Left renal pelvis (tissue), 4 donors: ENCODE data around the gene CSTPP1. TPM values are rescaled to one million over a fixed set of nuclear protein-coding genes. Genes with fewer than 3 reads are reported as not detected.
"Not testable (repeated sequence)": the region's sequence is repeated elsewhere in the genome, so short reads cannot be mapped to it uniquely, and the experiment has no call there.

Experiments
- DNase-seq, 4 donors: peaks; one replicate each; pipeline ENCODE4 v3.0.0-alpha.2; 2013; ENCODE audit warnings: low read depth in 4 of 4, low spot score in 3 of 4
- polyA plus RNA-seq, 4 donors: library from polyadenylated mRNA; unstranded; fragments of 120-200 nt; gene quantifications; one replicate each; pipeline ENCODE4 v1.2.1, GENCODE V29; 2013; ENCODE audit not compliant: insufficient read length in 4 of 4

Gene CSTPP1
- polyA plus RNA-seq, 4 donors: 32.5 to 61.5 (median 55.1) TPM

DNA sequence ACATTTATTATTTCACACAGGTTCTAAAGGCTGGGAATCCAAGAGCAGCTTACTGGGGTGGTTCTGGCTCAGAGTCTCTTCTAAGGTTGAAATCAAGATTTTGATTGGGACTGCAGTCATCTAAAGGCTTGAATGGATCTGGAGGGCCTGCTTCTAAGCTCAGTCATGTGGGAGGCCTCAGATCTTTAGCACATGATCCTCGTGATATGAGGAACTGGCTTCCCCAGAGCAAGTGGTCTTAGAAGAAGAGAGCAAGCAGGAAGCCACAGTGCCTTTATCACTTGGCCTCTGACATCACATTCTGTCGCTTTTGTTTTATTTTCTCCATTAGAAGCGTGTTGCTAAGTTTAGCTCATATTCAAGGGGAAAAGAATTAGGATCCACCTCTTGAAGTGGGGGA lies 151.2 kb downstream of the CSTPP1 start:
- no peak for DNase-seq

GRCh38 chr11:47093541-47093940 lies 157.0 kb downstream of the CSTPP1 start:
- no peak for DNase-seq

- not testable (repeated sequence) for DNase-seq
These were observed 160.3 kb downstream of the CSTPP1 start for GRCh38 chr11:47096871-47097270.

DNA sequence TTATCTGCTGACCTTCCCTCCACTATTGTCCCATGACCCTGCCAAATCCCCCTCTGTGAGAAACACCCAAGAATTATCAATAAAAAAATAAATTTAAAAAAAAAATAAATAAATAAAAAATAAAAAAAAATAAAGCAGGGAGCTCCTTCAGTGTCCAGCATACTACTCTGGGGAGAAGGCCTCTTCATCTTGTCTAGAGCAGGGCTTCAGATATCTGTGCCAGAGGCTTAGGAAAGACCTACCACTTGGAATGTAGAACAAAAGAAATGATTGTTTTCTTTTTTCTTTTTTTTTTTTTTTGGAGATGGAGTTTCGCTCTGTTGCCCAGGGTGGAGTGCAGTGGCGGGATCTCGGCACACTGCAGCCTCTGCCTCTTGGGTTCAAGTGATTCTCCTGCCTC lies 161.7 kb downstream of the CSTPP1 start:
- DNase-seq: not testable (repeated sequence)

DNA sequence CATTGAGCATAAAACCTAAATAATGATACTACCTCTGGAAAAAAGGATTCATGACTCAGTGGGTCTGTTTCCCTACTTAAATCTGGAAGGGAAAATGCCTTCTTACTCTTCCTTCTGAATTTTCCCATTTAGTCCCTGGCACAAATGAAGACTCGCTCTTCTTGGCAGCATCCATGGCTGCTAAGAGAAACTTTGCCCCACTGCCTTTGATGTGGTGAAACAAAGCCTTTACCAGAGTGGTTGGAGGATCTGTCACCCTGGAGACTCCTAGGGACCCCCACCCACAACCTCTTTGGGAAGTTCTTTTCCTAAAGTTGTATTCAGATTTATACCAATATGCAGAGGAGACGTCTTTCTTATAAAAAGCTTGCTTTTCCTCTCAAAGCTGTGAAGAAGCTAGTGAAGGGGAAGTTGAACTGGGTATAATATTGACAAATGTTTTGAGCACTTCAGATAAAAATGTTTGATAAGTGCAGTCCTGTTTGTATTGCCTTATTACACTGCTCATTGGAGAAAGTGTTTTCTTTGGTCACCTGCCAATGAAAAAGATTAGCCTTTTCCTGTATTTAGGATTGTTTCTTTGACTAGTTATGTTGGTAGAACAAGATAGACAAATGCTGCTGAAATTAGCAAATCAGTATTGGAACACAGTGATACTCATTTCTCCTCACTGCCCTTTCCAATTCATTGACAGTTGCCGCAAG lies 162.8 kb downstream of the CSTPP1 start:
- no peak for DNase-seq

- DNase-seq: no peak
These were observed 163.4 kb downstream of the CSTPP1 start for GRCh38 chr11:47099918-47100315.

- DNase-seq: no peak
These were observed 164.8 kb downstream of the CSTPP1 start for GRCh38 chr11:47101406-47101805.

DNA sequence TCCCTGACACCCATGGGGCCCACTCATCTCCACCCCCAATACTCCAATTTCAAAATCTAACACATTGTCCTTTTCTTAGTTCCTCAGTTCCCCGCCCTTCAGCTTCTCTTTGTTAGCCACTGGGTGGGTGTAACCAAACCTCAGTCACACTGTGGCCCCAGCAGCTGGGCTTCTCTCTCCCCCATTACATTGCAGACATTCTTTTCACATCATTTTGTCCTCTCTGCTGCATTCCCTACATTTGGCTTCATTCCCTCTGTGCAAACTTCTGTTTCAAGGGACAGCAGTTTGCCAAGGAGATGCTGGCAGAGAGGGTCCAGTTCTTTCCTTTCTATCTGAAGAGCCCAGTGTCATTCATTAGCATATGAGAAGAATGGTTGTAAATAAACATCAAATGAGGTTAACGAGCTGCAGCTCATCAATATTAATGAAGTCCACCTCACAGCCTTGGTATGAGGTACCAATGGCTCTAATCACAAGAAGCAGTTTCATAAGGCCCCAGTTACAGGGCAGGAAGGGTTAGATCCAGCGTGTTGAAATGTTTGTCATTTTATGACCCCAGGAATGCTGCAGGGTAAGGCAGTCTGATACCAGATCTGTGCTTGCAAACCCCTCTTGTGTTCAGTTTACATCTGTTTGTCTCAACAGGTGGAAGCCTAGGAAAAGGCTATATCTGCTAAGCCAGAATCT lies 167.8 kb downstream of the CSTPP1 start:
- peak in 1 of 4 donors; percentile 16 for DNase-seq

DNA sequence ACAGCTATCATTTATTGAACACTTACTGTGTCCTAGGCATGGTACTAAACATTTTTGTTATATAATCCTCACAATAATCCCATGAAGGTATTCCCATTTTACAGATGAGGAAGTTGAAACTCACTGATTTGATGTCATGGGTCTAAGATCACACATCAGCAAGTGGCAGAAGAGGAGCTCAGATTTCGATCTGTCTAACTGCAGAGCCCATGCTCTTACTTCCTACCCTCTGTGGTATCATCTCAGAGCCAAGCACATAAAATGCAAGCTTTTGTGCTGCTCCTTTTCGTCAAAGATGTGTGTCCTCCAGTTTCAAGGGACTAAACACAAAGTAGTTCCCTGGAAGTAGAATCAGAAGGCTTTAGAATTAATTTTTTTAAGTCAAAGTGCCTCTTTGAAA lies 169.0 kb downstream of the CSTPP1 start:
- DNase-seq: no peak

DNA sequence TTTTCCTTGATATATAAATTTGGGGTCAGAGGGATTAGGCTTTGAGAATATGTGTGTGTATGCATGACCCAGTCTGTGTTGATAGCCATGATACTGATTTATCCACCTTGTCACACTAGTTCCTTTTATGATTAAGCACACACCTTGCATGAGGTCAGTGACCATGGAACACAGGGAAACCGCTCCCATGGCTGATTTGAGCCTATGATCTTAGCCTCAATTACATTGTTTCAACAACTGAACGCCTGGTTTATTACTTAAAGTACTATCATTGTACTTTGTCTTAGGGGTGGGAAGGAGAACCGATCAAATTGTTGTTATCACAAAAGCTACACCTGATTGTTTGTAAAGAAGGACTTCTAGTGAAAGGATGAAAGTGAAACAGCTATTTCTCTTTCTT lies 169.4 kb downstream of the CSTPP1 start:
- no peak for DNase-seq

GRCh38 chr11:47106798-47107411 lies 170.3 kb downstream of the CSTPP1 start:
- DNase-seq: no peak

DNA sequence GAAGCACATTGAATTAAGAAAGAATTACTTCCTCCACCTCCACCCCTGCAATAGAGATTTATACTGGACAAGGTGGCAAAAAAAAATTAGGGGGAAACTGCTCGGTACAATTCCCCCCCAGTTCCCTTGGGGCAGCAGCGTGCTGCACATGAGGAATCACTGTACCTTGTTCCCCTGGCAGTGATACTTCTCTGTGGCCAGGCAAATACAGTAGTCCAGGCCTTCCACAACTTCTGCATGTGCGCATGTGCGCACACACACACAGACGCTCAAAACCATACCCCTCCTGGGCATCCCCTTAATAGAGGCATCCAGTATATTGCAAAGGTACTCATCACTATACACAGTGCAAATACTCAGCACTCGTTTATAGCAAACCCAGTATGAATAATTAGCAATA lies 171.2 kb downstream of the CSTPP1 start:
- DNase-seq: no peak

- no peak for DNase-seq
These were observed 171.7 kb downstream of the CSTPP1 start for GRCh38 chr11:47108214-47108613.

GRCh38 chr11:47109051-47109726 lies 172.6 kb downstream of the CSTPP1 start:
- no peak for DNase-seq

DNA sequence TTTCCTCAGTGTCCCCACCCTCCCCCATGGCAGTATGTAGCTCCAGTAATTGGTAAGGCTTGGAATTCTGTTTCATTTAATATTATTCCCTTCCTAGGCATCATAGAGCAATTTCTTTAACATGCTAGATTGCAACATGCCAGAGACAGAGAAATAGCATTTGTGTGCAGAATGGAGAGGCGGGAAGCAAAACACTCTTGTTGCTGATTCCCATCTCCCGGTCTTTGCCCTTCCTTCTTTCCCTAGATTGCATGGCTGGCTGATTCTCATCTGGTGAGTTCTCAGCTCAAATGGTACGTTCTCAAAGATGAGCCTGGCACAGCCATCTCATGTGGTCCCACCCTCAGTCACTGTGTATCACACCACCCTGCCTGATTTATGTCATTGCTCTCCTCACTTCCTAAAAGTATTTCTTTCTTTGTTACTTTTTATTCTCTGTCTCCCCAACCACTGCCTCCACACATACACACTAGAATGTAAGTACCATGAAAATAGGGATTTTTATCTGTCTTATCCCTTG lies 173.2 kb downstream of the CSTPP1 start:
- DNase-seq: no peak

DNA sequence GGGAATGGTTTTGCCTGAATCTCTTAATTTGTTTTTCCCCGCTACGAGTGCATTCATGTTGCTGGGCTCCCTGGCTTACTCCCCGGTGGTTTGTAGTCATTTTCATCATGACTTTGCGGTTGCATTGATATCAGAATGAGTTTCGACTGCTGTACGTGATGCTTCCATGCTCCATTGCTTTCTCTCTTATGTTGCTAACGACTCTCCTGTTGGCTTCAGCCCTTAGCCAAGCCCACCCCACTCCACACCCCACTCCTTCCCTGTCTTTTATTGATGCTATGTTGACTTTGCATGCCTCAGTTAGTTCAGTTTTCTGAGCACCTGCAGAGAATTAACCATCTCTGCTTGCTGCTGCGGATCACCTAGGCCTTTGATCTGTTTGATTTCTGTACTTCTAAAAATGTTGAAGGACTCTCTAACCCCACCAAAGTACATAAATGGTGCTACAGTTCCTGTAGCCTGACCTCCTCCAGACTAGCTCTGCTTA lies 174.8 kb downstream of the CSTPP1 start:
- DNase-seq: no peak

GRCh38 chr11:47112941-47113340 lies 176.4 kb downstream of the CSTPP1 start:
- DNase-seq: not testable (repeated sequence)

DNA sequence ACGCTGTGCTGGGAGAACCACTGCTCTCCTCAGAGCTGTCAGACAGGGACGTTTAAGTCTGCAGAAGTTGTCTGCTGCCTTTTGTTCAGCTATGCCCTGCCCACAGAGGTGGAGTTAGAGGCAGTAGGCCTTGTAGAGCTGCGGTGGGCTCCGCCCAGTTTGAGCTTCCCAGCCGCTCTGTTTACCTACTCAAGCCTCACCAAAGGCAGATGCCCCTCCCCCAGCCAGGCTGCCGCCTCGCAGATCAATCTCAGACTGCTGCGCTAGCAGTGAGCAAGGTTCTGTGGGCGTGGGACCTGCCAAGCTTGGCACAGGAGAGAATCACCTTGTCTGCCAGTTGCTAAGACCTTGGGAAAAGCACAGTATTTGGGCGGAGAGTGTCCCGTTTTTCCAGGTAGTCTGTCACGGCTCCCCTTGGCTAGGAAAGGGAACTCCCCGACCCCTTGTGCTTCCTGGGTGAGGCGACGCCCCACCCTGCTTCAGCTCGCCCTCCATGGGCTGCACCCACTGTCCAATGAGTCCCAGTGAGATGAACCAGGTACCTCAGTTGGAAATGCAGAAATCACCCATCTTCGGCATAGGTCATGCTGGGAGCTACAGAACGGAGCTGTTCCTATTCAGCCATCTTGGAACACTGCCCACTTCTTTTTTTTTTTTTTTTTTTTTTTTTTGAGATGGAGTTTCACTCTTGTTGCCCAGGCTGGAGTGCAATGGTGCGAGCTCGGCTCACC lies 182.6 kb downstream of the CSTPP1 start:
- not testable (repeated sequence) for DNase-seq

- no peak for DNase-seq
These were observed 184.5 kb downstream of the CSTPP1 start for GRCh38 chr11:47121056-47121455.

DNA sequence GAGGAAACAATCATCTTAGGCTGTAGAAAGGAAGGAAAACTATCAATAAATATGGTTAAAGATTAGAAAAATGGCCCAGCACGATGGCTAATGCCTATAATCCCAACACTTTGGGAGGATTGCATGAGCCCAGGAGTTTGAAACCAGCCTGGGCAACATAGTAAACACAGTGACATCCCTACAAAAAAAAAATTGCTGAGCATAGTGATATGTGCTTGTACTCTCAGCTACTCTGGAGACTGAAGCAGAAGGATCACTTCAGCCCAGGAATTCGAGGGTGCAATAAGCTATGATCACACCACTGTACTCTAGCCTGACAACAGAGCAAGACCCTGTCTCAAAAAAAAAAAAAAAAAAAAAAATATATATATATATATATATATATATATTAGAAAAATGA lies 185.2 kb downstream of the CSTPP1 start:
- DNase-seq: no peak
